SH-SY5Y (cell line): ENCODE results near the gene MLANA.

Experiments used
- GATA2 ChIP-seq: IDR thresholded peaks from 2 replicates; pipeline ENCODE4 v1.6.1; 2011; ENCODE audit warnings: mild to moderate bottlenecking, low read depth, low read length
- GATA3 ChIP-seq: IDR thresholded peaks from 2 replicates; pipeline ENCODE4 v1.6.1; 2011; ENCODE audit warnings: low read depth, mild to moderate bottlenecking, low read length, moderate library complexity

The MLANA gene

DNA sequence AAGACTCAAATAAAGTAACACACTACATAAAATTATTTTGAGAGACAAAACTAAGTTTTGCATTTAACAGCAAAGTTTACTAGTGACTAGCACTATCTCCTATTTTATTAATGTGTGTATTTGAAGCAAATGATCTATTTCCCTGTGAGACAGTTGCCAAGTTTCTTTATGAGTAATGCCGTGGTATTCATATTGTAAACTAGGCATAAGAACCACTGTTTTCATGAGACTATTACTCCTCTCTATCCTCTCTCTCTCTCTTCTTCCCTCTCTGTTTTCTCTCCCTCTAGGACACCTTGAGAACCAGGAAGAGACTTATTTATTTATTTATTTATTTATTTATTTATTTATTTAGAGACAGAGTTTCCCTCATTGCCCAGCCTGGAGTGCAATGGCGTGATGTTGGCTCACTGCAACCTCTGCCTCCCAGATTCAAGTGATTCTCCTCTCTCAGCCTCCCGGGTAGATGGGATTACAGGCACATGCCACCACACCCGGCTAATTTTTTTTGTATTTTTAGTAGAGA lies 61.1 kb downstream of the MLANA start:
- no peak for TF ChIP-seq GATA2
- no peak for TF ChIP-seq GATA3

DNA sequence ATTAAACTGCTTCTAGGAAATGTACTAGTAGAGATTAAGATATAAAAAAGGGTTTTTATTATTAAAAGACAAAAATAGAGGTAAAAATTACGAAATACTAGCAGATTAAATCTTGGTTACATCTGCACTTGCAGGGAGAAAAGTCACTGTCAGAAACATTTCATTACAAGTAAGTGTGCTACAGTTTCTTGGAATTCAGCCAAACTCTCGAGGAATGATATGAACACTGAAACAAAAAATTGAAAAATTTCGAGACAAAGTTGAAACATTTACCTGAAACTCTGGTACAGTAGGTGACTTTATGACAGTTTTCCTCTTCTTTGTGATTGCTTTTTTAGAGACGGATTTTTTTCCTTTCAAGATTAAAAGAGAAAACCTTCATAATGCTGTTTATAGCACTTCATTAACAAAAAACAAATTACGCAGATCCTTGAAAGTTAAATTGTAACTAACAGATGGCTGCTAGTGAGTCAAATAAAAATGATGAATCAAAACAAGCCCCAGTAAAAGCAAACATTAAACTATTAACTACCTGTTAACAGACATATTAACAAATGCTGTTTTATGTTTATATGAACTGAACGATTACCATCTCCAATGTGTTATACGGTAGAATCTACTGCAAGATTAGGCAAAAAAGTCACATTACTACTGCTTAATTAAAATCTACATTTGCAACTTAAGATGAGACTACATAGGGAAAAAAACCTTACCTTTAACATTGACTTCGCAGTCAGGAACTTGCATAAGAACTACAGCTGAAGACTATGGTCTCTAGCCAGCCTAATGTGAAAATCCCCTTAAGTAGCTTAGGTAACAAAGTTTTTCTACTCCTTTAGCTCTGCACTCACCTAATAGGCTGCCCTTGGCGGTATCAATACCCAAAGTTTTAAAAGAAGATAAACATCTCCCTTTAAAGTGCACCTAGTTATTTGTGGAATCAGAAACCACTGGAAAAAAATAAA lies 63.3 kb downstream of the MLANA start:
- TF ChIP-seq GATA3 (no peak), GATA2 (no peak)

DNA sequence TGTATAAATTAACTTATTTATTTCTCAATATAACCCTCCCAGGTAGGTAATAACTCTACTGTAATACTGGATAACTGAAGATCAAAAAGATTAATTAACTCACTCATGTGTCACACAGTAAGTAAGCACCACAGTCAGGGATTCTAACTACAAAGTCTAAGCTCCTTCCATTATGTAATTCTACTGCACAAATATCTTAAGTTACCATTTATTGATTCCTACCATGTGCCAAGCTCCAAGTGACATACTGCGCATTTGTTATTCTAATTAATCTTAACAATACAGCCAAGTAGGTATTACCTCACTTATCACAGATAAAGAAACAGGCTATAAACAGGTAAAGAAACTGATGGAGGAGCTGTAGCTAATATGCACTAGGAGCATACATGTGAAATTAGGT lies 66.5 kb downstream of the MLANA start:
- TF ChIP-seq GATA3 (no peak), GATA2 (no peak)

DNA sequence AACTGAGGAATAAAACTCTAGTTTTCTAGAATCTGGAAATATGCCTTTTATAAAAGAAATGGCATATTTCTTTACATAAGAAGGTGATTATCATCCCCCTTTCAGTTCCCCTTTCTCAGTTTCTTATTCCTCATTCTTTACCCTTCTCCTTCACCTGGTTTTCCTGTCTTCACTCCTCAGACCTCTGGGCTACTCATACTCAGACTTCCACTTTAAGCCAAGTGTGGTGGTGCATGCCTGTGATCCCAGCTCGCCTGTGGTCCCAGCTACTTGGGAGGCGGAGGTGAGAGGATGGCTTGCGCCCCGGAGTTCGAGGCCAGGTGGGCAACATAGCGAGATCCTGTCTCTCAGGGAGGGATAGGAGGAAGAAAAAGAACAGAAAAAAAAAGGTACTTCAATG lies 67.6 kb downstream of the MLANA start:
- TF ChIP-seq GATA2 (no peak), GATA3 (no peak)
